Stromal cell of bone marrow (primary cell): ENCODE results near the gene MUC6.

Source experiments
- DNase-seq: peaks from one replicate; pipeline ENCODE4 v3.0.0-alpha.2; 2012; ENCODE audit warnings: low read depth

MUC6 gene, protein sequence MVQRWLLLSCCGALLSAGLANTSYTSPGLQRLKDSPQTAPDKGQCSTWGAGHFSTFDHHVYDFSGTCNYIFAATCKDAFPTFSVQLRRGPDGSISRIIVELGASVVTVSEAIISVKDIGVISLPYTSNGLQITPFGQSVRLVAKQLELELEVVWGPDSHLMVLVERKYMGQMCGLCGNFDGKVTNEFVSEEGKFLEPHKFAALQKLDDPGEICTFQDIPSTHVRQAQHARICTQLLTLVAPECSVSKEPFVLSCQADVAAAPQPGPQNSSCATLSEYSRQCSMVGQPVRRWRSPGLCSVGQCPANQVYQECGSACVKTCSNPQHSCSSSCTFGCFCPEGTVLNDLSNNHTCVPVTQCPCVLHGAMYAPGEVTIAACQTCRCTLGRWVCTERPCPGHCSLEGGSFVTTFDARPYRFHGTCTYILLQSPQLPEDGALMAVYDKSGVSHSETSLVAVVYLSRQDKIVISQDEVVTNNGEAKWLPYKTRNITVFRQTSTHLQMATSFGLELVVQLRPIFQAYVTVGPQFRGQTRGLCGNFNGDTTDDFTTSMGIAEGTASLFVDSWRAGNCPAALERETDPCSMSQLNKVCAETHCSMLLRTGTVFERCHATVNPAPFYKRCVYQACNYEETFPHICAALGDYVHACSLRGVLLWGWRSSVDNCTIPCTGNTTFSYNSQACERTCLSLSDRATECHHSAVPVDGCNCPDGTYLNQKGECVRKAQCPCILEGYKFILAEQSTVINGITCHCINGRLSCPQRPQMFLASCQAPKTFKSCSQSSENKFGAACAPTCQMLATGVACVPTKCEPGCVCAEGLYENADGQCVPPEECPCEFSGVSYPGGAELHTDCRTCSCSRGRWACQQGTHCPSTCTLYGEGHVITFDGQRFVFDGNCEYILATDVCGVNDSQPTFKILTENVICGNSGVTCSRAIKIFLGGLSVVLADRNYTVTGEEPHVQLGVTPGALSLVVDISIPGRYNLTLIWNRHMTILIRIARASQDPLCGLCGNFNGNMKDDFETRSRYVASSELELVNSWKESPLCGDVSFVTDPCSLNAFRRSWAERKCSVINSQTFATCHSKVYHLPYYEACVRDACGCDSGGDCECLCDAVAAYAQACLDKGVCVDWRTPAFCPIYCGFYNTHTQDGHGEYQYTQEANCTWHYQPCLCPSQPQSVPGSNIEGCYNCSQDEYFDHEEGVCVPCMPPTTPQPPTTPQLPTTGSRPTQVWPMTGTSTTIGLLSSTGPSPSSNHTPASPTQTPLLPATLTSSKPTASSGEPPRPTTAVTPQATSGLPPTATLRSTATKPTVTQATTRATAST (N-terminal part only)

DNA sequence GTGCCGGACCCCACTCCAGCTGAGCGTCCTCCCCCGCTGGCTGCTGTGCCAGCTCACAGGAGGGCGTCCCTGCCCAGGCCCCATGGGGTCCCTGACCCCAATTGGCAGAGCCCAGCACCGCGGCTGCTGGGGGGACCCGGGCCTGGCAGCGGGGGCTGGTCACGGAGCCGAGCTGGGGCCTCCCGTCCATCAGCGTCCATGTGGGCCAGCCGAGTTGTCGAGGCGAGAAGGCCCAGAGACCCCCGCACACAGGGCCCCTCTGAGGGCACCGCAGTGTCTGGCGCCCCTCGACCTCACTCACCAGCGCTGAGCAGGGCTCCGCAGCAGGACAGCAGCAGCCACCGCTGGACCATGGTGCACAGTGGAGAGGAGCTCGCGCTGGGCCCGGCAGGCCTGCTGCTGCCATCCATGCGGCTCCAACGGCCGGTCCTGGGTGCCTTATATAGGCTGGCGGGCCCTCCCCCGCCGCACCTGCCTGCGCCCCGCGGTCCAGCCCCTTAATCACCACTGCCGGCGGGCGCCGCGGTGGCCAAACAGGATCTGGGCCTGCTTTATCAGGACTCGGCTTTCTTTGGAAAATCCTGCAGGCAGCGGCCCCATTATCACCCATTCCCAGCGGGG lies at the start of gene MUC6:
Gene MUC6, minus strand, starts transcription at position 416 of the 621 bp plus-strand sequence. Its CDS starts 63 bp downstream, at position 353.
- DNase-seq: no peak

DNA sequence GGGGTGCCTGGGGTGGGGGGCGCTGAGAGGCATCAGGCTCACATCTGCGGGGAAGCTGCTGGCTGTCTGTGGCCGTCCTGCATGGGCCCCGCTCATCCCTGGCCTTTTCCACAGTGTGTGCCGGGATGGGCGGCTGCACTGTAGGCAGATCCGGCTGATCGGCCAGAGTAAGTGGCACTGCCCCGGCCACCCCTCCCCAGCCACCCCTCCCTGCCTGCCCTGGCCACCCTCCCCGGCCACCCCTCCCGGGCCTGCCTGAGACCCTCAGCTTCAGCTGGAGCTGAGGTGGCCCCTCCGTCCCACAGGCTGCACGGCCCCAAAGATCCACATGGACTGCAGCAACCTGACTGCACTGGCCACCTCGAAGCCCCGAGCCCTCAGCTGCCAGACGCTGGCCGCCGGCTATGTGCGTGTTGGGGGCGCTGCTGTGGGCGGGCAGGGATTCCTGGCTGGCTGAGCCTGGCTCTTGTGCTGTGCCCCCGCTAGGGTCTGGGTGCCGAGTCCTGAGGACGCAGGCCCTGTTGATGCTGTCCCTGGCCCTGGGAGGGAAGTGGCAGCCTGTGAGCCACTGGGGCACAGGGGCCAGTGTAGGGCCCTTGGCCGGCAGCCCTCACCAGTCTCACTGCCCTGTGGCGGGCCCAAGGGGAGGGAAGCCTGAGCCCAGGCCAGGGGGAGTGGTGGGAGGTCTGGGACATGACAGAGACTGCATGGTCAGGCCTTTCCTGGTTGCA lies 49.1 kb upstream of the MUC6 start:
- no peak for DNase-seq

DNA sequence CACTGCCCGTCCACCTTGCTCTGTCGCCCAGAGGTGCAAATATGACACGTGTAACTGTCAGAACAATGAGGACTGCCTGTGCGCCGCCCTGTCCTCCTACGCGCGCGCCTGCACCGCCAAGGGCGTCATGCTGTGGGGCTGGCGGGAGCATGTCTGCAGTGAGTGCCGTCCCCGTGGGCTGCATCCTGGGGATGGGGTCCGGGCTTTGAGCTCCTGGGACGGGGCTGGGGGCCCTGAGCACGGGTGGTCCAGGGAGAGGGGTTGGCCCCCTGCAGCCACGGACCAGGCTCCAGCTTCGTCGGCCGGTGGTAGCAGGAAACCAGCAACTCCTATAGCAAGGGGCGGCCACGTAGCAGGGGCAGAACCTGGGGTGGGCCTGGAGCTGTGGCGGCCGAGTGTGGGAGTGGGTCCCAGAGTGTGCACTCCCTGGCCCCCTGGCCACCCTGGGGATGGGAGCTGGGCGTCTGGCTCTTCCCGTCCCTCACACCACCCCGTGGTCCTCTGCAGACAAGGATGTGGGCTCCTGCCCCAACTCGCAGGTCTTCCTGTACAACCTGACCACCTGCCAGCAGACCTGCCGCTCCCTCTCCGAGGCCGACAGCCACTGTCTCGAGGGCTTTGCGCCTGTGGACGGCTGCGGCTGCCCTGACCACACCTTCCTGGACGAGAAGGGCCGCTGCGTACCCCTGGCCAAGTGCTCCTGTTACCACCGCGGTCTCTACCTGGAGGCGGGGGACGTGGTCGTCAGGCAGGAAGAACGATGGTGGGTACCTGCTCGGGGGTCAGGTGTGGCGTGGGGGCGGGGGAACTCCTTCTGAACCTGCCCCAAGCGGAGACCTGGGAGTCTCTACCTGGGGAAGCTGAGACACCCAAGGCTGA lies 48.3 kb upstream of the MUC6 start:
- no peak for DNase-seq

DNA sequence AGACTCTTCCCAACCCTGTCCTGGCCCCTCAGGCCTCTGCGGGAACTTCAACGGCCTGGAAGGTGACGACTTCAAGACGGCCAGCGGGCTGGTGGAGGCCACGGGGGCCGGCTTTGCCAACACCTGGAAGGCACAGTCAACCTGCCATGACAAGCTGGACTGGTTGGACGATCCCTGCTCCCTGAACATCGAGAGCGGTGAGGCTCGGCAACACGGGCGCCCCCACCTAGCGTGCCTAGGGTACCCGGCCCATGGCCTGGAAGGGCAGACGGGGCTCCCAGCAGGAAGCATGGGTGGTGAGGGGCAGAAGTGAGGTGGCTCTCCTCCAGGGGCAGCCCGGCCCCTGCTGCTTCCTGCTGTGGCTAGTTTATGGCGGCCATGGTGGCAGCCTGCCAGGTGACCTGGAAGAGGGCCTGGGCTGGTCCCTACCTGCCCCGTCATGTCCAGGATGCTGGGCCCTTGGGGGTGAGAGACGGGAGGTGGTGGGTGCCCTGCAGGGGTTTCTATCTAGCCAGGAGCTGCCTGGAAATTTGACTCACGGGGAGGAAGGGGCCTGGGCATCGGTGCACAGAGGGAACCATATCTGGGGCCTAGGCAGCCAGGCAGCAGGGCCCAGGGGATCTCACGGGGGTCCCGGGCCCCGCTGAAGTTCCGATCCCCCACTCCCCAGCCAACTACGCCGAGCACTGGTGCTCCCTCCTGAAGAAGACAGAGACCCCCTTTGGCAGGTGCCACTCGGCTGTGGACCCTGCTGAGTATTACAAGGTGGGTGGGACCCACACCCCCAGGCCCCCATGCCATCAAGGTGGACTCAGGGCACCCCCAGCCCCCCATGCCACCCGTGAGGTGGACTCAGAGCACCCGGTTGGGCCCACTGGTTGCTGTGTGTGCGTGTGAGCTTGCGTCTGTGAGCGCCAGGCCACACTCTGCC lies 47.4 kb upstream of the MUC6 start:
- no peak for DNase-seq

DNA sequence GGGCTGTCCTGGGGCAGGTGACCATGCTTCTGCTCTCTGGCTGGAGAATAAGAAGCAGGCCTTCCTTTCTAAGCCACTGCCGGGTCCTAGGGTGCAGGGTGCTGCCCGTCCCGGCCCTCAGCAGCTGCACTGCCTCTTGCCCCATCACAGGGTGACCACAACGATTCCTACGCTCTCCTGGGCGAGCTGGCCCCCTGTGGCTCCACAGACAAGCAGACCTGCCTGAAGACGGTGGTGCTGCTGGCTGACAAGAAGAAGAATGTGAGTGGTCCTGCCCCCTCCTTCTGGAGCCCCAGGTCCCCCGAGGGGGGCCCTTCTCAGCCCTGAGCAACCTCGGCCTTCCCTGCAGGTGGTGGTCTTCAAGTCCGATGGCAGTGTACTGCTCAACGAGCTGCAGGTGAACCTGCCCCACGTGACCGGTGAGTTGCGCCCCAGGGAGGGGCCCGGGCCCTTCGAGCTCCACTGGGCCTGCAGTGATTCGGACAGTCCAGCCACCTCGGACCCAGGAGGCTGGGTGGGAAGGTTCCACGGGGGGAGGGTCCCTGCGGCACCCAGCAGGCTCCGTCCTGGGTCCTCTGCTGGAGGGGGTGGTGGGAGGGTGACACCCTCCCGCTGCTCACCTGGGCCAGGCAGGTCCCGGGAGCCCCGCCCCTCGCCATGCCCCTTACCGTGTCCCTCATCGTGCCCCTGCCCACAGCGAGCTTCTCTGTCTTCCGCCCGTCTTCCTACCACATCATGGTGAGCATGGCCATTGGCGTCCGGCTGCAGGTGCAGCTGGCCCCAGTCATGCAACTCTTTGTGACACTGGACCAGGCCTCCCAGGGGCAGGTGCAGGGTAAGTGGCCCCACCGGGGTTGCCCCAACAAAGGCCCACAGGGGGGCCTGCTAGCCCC lies 46.5 kb upstream of the MUC6 start:
- DNase-seq: no peak

DNA sequence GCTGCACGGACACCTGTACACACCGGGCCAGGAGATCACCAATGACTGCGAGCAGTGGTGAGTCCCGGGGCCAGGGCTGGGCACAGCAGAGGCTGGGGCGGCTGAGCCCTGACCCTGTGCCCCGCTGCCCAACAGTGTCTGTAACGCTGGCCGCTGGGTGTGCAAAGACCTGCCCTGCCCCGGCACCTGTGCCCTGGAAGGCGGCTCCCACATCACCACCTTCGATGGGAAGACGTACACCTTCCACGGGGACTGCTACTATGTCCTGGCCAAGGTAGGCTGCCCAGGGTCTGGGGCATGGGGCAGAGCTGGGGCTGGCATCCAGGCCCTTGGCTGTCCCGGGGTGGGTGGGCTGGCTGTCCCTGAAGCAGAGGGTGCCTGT lies 45.8 kb upstream of the MUC6 start:
- DNase-seq: no peak

DNA sequence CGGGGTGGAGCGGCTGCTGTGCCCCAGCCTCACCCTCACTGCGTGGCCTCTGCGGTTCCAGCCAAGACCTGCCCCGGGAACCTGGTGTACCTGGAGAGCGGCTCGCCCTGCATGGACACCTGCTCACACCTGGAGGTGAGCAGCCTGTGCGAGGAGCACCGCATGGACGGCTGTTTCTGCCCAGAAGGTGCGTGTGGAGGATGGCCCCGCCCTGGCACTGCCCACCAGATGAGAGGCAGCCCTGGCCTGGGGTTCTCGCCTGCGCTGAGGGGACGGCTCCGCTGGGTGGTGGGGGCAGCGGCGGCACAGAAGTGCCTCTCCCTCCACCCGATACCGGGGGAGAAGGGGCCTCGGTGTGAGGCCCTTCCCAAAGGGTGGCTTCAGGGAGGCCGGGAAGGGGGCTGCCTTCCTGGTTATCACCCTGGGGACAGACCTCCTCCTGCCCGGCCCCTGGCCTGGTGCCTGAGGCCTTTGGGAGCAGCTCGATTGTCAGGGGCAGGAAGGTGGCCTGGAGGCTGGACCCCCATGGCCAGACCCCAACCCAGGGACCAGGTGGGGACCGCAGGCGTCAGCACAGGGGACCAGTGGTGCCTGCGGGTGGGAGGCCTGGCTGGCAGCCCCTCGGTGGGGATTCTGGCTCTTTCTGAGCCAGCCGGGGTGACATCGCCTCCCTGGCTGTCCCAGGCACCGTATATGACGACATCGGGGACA lies 45.2 kb upstream of the MUC6 start:
- DNase-seq: no peak

DNA sequence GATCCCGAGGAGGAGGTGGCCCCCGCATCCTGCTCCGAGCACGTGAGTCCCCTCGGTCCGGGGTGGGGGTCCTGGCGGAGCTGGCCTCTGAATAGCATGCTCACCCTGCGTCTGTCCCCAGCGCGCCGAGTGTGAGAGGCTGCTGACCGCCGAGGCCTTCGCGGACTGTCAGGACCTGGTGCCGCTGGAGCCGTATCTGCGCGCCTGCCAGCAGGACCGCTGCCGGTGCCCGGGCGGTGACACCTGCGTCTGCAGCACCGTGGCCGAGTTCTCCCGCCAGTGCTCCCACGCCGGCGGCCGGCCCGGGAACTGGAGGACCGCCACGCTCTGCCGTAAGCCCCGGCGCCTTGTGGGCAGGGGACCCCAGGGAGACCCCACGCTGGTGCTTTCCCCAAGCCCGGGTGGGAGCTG lies 41.7 kb upstream of the MUC6 start:
- DNase-seq: no peak

DNA sequence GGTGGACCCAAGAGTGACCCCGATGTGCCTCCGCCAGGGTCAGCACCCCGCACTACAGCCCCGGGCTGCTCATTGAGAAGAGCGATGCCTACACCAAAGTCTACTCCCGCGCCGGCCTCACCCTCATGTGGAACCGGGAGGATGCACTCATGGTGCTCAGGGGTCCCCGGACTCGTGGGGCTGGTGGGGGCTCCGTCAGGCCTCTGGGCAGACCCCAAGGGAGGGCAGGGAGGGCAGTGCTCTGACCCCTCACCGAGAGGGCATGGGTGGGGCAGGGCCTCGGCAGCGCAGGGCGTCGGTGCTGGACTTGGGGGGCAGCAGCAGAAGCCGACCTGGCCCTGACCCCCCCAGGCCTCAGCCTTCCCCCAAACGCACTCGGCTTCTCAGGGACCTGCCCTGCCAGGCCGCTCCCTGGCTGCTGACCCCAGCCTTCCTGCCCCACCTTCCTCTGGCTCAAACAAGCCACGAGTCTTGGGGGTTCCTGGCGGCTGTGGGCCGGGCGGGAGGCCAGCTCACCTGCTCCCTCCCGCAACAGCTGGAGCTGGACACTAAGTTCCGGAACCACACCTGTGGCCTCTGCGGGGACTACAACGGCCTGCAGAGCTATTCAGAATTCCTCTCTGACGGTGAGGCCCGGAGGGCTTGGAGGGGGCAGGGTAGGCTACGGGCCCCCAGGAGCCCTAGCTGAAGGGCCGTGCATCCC lies 41.0 kb upstream of the MUC6 start:
- DNase-seq: no peak

DNA sequence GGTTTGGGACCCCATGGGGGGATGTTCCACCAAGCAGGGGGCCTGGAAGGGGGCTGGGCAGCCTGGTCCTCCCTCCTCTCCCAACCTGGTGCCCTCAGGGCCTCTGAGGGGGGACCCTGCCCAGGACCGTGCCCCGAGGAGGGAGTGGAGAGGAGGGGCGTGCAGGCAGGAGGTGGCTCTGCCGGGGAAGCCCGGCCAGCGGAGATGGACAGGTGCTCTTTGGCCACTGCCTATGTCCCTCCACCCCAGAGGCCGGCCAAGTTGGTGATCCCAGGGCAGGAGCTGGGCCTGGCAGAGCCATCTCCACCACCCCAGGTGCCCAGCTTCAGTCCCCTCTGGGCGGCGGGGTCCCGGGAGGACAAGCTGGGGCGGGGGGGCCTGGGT lies 40.5 kb upstream of the MUC6 start:
- DNase-seq: no peak

DNA sequence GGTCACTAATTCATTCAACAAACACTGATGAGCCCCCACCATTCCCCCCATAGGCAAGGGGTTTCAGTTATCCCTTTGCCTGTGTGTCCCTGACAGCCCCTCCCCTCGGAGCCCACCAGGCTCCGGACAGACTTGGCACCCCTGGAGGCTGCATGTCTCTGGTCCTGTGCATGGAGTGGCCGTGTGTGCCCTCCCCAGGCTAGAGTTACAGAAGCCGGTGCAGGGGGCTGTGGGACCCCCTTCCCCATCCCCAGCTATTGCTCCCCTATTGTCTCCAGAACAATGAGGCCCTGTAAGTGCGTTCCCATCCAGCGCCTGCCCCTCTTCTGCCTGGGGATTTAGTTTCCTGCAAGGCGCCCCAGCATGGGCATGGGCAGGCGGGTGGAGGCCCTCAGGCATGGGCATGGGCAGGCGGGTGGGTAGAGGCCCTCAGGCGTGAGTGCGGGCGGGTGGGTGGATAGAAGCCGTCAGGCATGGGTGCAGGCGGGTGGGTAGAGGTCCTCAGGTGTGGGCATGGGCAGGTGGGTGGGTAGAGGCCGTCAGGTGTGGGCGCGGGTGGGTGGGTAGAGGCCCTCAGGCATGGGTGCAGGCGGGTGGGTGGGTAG lies 39.6 kb upstream of the MUC6 start:
- DNase-seq: no peak

DNA sequence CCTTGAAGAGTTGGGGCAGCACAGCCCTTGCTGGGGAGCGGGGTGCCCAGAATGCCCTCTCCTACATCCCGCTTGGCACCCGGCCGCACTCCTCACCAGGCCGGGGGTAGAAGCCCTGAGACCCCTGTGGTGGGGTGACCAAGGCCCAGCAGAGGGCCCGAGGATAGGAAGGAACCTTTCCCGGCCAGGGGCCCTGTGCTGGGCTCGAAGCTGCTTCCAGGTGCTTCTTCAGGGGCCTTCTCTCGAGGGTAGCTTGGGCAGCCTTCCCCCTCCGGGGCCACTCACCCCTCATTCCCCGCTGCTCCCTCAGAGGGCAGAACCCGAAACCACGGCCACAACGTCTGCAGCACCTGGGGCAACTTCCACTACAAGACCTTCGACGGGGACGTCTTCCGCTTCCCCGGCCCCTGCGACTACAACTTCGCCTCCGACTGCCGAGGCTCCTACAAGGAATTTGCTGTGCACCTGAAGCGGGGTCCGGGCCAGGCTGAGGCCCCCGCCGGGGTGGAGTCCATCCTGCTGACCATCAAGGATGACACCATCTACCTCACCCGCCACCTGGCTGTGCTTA lies 38.9 kb upstream of the MUC6 start:
- no peak for DNase-seq

DNA sequence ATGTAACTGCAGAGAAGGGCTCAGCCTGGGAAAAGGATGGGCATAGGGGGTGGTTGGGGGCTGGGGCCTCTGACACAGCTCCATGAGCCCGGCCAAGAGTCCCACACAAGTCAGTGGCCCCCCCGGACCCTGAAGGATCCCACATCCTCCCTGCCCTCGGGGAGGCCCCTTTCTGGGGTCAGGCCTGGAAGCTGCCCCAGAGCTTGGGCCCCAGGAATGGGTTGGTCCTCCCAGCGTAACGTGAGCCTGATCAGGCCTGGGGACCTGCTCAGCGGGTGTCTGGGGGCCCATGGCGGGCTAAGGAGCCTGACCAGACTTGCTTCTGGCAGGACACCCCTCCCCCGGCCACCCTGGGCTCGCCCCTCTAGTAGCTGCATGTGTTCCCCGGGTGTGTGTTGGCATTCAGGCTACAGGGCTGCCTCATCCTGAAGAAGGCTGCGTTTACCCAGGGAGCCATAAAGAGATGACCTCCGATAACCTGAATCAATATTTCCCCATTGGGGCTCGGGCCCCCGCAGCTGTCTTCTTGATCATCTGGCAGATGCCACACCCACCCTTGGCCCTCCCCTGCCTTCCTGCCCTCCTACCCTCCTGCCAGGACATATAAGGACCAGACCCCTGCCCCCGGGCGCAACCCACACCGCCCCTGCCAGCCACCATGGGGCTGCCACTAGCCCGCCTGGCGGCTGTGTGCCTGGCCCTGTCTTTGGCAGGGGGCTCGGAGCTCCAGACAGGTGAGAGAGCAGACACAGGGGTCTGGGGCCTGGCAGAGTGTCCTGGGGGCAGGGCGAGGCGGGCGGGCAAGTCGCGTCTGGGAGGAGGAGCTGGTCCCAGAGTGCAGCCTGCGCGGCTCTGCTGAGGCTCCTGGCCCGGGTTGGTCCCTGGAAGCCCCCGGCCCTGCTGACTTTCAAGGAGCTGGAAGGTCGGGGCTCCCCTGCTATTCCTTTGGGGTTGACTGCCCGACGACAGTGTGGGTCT lies 38.0 kb upstream of the MUC6 start, which contains the start of gene MUC2:
Gene MUC2, plus strand, starts transcription at position 631 of the 978 bp plus-strand sequence.
- no peak for DNase-seq

DNA sequence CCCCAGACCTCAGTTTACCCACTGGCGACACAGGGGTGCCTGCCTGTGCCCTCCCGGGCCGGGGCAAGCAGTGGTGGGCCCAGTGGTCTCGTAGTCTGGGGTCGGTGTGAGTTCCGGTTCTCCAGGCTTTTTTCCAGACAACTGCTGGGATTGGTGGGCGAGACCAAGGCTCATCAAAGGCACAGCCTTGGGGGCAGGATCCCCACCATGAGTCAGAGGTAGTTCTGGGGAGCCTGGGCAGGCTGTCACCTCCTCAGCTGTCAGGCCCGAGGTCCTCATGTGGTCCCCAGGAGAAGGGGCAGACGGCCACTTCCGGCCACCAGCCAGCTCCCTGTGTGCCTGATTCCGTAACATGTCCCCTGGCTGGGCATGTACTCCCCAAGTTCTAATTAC lies 37.3 kb upstream of the MUC6 start:
- no peak for DNase-seq
